GM06990 (cell line): ENCODE results near the gene BOD1.

ENCODE experiments used
- DNase-seq: peaks from one replicate; pipeline ENCODE4 v3.0.0-alpha.2; 2011; ENCODE audit not compliant: insufficient read length; ENCODE audit errors: extremely low read depth
- H3K27me3 ChIP-seq: replicated peaks from 2 replicates; pipeline ENCODE4 v1.6.0; 2011; ENCODE audit warnings: low read length; ENCODE audit not compliant: control insufficient read depth, insufficient read depth
- H3K36me3 ChIP-seq: 2 replicates; pipeline ENCODE4 v1.5.1; 2011; ENCODE audit warnings: low read length; ENCODE audit not compliant: control insufficient read depth, insufficient read depth
- H3K4me3 ChIP-seq: replicated peaks from 2 replicates; pipeline ENCODE4 v1.5.1; 2011; ENCODE audit warnings: low read depth, mild to moderate bottlenecking, control low read depth, low read length
- CTCF ChIP-seq: IDR thresholded peaks from 2 replicates; pipeline ENCODE4 v1.5.1; 2011; ENCODE audit warnings: low read length, control low read depth, mild to moderate bottlenecking, inconsistent platforms; ENCODE audit not compliant: insufficient read depth, poor library complexity, severe bottlenecking

Gene BOD1

GRCh38 chr5:173660481-173661280, 44.2 kb upstream of the BOD1 start:
- Histone ChIP-seq H3K27me3 (no peaks in the 10 kb centered on the region), H3K36me3 (no peaks in the 10 kb centered on the region), H3K4me3 (no peak overlapping the region)
- TF ChIP-seq CTCF, result no peak
- DNase-seq, result no peak

GRCh38 chr5:173659423-173659822, 43.0 kb upstream of the BOD1 start:
- no peak for TF ChIP-seq CTCF
- no peaks in the 10 kb centered on the region for H3K27me3 ChIP-seq
- no peak for DNase-seq
- no peaks in the 10 kb centered on the region for H3K36me3 ChIP-seq
- no peak overlapping the region for H3K4me3 ChIP-seq

DNA sequence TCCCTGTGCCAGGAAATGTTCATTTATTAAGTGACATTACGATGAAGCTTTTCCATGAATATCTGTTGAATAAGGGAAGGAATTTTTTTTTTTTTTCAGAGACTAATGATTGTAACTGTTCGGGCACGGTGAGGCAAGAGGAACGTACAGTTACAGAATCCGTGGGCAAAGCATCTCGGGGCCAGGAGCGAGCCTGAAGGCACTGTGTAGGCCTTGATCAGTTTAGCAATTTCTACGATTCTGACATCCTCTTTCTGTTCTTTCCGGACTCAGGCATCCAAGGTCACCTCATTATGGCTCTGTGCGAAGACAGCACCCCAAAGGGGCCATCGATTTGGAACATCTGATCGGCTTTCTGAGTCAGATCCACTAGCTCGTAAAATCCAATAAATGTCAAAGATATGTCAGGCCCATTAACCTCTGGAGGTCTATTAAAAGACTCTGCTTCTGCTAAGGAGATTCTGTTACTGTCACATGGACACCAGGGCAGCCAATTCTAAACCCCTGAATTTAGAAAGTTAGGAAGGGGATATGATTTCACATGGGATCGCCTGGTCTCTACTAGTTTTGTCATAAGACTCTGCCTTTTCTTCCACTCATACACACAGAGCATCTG, 41.4 kb upstream of the BOD1 start:
- DNase-seq, result no peak
- no peak overlapping the region for H3K4me3 ChIP-seq
- H3K36me3 ChIP-seq, result no peaks in the 10 kb centered on the region
- no peaks in the 10 kb centered on the region for H3K27me3 ChIP-seq
- TF ChIP-seq CTCF, result no peak

GRCh38 chr5:173655196-173655797, 38.8 kb upstream of the BOD1 start:
- Histone ChIP-seq H3K27me3 (no peaks in the 10 kb centered on the region), H3K36me3 (no peaks in the 10 kb centered on the region), H3K4me3 (no peak overlapping the region)
- DNase-seq, result no peak
- TF ChIP-seq CTCF, result no peak

- Histone ChIP-seq H3K36me3 (no peaks in the 10 kb centered on the region), H3K27me3 (no peaks in the 10 kb centered on the region), H3K4me3 (no peak overlapping the region)
- TF ChIP-seq CTCF, result no peak
- DNase-seq, result no peak
Measured at GRCh38 chr5:173653822-173654523, 37.5 kb upstream of the BOD1 start.
